ENCODE results near the gene TRNT1. TPM values are rescaled to one million over a fixed set of nuclear protein-coding genes. Genes with fewer than 3 reads are reported as not detected.

The TRNT1 gene
- total and polyA plus RNA-seq, 2 experiments from 2014 or later, result 33.9 to 36.4 TPM

DNA sequence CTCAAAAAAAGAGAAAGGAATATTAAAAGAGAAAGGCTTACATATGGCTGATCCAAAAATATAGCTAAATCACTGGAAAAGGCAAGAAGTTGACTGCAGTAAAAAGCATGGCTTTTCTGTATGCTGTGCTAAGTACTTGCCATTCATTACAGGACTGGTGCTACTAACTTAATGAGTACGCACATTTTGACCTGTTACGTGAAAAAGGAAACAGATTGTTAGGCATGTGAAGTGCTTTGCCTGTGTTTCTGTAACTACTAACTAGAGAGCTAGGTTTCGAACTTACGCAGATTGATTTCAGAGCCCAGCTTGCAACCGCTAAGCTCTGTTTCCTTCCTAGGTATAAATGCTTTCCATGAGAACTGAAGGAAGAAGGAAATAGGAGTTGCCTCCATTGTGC is 2.8 kb downstream of the TRNT1 start:
- Histone ChIP-seq H3K4me3 (no peak overlapping the region), H3K4me1 (ENCODE audit: insufficient read depth) (peaks cover 6% of the 10 kb centered on the region; the same call in 1 of the 2 replicates), H3F3A (replicated peaks; ENCODE audit: low read depth) (peaks cover 7% of the 10 kb centered on the region; the same call in 1 of the 2 replicates), H3K9me2 (ENCODE audit: insufficient read depth) (no peaks in the 10 kb centered on the region), H2AFZ (no peak overlapping the region), H3K4me2 (no peak overlapping the region), H3K36me3 (ENCODE audit: insufficient read depth) (peaks cover 26% of the 10 kb centered on the region), H3K27me3 (ENCODE audit: insufficient read depth) (no peaks in the 10 kb centered on the region), H3K27ac (ENCODE audit: low read depth) (no peak overlapping the region), H4K20me1 (replicated peaks; ENCODE audit: insufficient read depth) (0 out of 2 replicates have a peak, but pooled peaks cover 7% of the 10 kb centered on the region), H3K79me2 (replicated peaks; ENCODE audit: insufficient read depth) (peaks cover 51% of the 10 kb centered on the region)
- peaks cover 6% of the 10 kb centered on the region; the same call in 2 of the 3 replicates for H3K4me1 Mint-ChIP-seq
- peaks cover 45% of the 10 kb centered on the region for H3K36me3 Mint-ChIP-seq (ENCODE audit: low read depth)
- H3K27ac Mint-ChIP-seq, result no peak overlapping the region
- TF ChIP-seq ZNF462 (CRISPR knock-in tag; IDR thresholded peaks at IDR 0.05), result no peak
- no peak for TF ChIP-seq EZH2phosphoT487 (IDR thresholded peaks at IDR 0.05; ENCODE audit: unreplicated experiment)
- TF ChIP-seq STAT1 (IDR thresholded peaks at IDR 0.05; ENCODE audit: unreplicated experiment), result no peak
- TF ChIP-seq, protein P1, sequence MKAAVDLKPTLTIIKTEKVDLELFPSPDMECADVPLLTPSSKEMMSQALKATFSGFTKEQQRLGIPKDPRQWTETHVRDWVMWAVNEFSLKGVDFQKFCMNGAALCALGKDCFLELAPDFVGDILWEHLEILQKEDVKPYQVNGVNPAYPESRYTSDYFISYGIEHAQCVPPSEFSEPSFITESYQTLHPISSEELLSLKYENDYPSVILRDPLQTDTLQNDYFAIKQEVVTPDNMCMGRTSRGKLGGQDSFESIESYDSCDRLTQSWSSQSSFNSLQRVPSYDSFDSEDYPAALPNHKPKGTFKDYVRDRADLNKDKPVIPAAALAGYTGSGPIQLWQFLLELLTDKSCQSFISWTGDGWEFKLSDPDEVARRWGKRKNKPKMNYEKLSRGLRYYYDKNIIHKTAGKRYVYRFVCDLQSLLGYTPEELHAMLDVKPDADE (IDR thresholded peaks at IDR 0.05), result no peak
- TF ChIP-seq JUNB (IDR thresholded peaks at IDR 0.05; ENCODE audit: unreplicated experiment), result no peak
- TF ChIP-seq ZNF331 (CRISPR knock-in tag; IDR thresholded peaks at IDR 0.05; ENCODE audit: low read depth), result no peak
- TF ChIP-seq CREB1 (CRISPR knock-in tag; IDR thresholded peaks at IDR 0.05; ENCODE audit: low read depth), result no peak
- no peak for TF ChIP-seq POLR2AphosphoS5 (IDR thresholded peaks at IDR 0.05; ENCODE audit: low read depth)
- no peak for TF ChIP-seq ZNF114 (CRISPR knock-in tag; IDR thresholded peaks at IDR 0.05)
- TF ChIP-seq NANOG (IDR thresholded peaks at IDR 0.05; ENCODE audit: borderline replicate concordance), result no peak
- no peak for TF ChIP-seq REST (IDR thresholded peaks at IDR 0.05; ENCODE audit: unreplicated experiment)
- TF ChIP-seq EZH2 (IDR thresholded peaks at IDR 0.05; ENCODE audit: low read depth, unreplicated experiment), result no peak
- TF ChIP-seq CTCF (conservative IDR thresholded peaks at IDR 0.05; ENCODE audit: low read depth in 2 of 2), result no peak
- ATAC-seq (no peak), DNase-seq (ENCODE audit: low spot score) (no peak)
- H3K27me3 Mint-ChIP-seq (ENCODE audit: insufficient read depth, low read depth, poor library complexity), result peaks cover 5% of the 10 kb centered on the region
- H3K9me3 Mint-ChIP-seq, result peaks cover 20% of the 10 kb centered on the region
- H3K4me3 Mint-ChIP-seq, result no peak overlapping the region
